HG02588 (cell line): ENCODE measurements around the gene ITPK1.

Experiments
- ATAC-seq: cut with Tn5 transposase; IDR thresholded peaks from one replicate; pipeline ENCODE4 v1.9.1; 2021; ENCODE audit warnings: mild to moderate bottlenecking, moderate library complexity; ENCODE audit not compliant: unreplicated experiment

The ITPK1 gene

DNA sequence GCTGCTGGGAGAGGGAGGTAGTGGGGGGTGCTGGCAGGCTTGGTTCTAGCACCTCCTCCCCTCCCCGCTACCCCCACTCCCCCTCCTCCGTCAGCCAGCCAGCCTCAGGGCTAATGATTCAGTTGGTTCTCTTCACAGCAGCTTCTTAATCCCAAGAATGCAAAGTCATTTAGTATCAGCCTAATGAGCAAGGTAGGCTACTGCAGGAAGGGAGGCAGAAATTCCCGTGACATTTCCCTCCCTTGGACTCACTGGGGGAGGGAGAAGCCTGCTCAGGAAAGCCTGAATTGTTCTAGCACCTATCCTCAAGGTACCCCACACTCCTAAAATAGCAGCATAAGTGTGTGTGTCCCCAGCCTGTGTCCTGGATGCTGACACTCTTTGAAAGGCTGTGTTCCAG, 29.8 kb downstream of the ITPK1 start:
- ATAC-seq, result no peak

GRCh38 chr14:93084866-93085857, 30.6 kb downstream of the ITPK1 start:
- ATAC-seq, result no peak

DNA sequence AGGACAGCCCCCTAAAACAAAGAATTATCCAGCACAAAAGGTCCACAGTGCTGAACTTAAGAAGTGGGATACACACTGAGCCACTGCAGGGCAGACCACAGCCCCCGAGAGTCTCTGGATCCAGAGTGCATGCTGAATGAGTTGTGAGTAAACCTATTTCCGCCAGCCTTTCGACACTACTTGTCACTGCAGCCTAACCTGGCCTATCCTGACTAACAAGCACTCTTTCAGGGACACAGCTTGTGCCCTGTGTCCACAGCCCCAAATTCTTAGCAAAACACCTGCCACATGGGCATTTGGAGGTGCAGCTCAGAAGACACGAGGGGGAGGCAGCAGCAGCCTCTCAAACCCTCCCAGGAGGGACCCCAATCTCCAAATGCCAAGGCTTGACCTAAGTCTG, 31.3 kb downstream of the ITPK1 start:
- no peak for ATAC-seq

GRCh38 chr14:93083917-93084316, 31.8 kb downstream of the ITPK1 start:
- ATAC-seq, result no peak

DNA sequence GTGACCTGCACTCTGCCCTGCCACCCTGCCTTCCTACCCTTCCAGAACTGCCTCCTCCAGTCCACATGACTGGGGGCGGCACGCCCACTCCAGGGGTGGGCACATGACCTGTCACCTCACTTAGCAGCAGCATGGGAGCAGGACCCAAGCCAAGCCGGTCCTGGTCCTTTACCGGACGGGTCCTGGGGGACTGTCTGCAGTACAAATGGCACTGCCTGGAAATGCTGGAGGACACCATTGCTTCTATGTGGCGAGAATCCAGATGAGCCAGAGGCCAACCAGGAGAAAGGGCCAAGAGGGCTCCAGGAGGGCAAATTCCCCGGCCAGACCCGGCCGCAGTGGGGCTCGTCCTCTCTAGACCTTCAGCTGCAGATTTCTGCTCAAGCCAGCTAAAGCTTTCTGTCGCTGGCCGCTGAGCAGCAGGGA, 33.1 kb downstream of the ITPK1 start:
- ATAC-seq, result no peak

DNA sequence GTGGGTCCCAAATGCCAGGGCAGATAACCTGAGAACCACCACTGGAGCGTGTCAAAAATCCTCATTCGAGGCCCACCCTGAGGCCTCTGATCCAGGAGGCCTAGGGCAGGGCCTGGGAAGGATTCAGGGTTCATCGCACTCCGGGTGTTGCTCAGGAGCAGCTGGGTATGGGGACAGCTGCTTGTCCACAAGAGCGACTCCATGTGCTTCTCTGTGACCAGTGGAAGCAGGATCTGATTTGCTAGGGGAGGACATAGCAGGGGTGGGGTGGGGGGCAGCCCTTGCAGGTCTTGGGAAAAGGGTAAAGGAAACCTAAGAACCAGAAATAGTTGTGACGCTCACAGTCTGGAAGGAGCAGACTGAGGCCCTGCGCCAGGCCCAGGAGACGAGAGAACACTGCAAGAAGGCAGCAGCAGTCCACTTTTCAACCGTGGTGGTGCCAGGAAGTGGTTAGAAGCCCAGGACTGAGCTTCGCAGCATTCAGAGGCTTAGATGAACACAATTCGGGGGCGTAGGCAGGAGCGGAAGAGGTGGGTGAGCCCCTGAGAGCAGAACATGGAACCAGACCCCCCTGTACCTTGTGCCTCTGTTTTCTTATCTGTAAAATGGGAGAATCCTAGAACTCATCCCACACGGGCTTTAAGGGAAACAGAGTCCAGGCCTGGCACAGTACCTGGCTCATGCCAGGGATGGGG, 33.7 kb downstream of the ITPK1 start:
- no peak for ATAC-seq

DNA sequence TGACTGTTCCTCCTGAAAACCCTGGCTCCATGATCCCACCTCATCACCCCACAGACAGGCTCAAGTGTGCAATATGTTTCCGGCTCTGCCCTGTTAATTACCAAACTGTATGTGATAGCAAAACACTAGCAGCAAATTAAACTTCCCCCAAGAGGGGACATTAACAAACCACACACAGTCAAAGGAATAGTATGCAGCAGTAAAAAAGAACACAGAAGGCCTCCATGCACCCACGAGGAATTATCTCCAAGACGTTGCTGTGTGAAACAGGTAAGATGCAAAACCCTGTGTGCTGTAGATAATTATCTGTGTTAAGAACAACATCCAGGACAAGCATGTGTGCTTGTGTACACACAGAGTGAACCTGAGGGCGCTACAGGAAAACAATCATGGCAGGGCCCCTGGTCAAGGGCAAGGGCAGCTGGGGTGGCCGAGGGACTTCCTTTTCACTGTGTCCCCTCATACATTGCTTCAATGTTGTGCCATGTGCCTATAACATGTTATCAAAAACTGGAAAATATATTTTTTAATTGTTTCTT, 35.8 kb downstream of the ITPK1 start:
- no peak for ATAC-seq

DNA sequence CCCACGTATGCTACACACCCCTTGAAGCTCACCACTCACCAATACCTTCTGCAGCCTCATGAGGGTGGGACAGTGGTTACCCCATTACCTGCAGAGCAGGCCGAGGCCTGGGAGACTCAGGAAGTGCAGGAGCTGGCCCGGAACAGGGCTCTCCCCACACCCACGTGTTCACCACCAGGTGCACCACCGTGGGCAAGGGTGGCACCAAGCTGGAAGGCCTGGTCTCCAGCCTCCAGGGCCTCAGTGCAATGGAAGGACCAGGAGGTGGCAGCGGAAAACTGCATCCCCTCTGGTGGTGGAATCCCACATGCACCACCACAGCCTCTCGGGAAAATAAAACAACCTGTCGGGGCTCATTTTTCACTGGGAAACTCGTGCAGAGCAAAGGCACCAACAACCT, 36.4 kb downstream of the ITPK1 start:
- ATAC-seq, result no peak

GRCh38 chr14:93078870-93079269, 36.9 kb downstream of the ITPK1 start:
- ATAC-seq, result no peak

DNA sequence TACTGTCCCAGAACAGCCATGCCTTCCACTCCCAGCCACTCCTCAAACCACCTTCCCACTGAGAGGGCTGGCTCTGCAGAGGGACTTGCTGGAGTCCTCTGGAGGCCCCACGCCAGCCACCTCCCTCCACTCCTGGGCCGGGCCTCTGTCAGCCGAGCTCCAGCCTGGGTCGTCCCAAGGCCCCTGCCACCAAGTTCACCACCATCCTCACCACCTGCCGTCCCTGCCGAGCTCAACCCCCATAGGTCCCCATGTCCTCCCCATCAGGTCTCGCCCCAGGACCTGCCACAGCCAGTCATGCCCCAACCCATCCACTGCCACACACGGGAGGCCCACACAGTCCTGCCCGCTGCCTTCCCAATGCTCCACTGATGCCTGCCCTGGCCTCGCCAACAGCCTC, 39.0 kb downstream of the ITPK1 start:
- no peak for ATAC-seq

- no peak for ATAC-seq
These were observed 39.8 kb downstream of the ITPK1 start for GRCh38 chr14:93075891-93076290.

- no peak for ATAC-seq
These were observed 41.6 kb downstream of the ITPK1 start for GRCh38 chr14:93073910-93074769.

DNA sequence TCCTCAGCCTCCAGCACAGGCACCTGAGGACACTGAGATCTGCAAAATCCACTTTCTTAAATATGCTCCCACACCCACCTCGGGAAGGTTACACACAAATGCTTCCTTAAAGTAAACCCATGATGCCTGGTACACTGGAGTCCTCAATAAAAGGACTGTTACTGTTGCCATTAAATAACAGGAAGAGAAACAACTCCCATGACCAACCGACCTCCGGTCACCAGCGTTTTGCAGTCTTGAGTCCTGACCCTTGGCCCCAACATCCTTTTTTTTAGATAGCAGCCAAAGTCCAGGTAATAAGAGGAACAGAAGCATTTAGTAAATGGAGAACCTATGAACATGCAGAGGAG, 42.4 kb downstream of the ITPK1 start:
- no peak for ATAC-seq

- no peak for ATAC-seq
These were observed 42.9 kb downstream of the ITPK1 start for GRCh38 chr14:93072659-93073357.

GRCh38 chr14:93068711-93069110, 47.0 kb downstream of the ITPK1 start:
- no peak for ATAC-seq

GRCh38 chr14:93067088-93067487, 48.6 kb downstream of the ITPK1 start:
- ATAC-seq, result no peak

- ATAC-seq, result no peak
These were observed 50.4 kb downstream of the ITPK1 start for GRCh38 chr14:93065272-93065730.

- no peak for ATAC-seq
These were observed 51.1 kb downstream of the ITPK1 start for GRCh38 chr14:93064411-93065271.

- no peak for ATAC-seq
These were observed 52.3 kb downstream of the ITPK1 start for GRCh38 chr14:93063393-93063792.
